Measurements from ENCODE around the gene KCNJ14.

GRCh38 chr19:48499316-48500090 is 44.1 kb downstream of the KCNJ14 start:
- no peak for TF ChIP-seq YY1 (IDR thresholded peaks at IDR 0.05; ENCODE audit: low read depth)
- TF ChIP-seq EP300 (IDR thresholded peaks at IDR 0.05; ENCODE audit: borderline replicate concordance), result no peak
- no peak for TF ChIP-seq CEBPB (IDR thresholded peaks at IDR 0.05)
- TF ChIP-seq FOXM1 (IDR thresholded peaks at IDR 0.05; ENCODE audit: borderline replicate concordance, low read depth), result no peak
- TF ChIP-seq TCF12 (IDR thresholded peaks at IDR 0.05; ENCODE audit: low read depth), result no peak
